Bronchial epithelial cell (primary cell): Measurements from ENCODE around the gene FURIN. TPM values are rescaled to one million over a fixed set of nuclear protein-coding genes. Genes with fewer than 3 reads are reported as not detected.

ENCODE experiments used
- DNase-seq: peaks from one replicate; pipeline ENCODE4 v3.0.0-alpha.2; 2010; ENCODE audit warnings: low read depth
- FAIRE-seq: peaks from 2 replicates; lab custom pipeline; 2011; peaks lifted over from hg19 to GRCh38; lab: Jason Lieb, UNC
- H3K27me3 ChIP-seq: 2 replicates; pipeline ENCODE4 v1.5.1; 2011; ENCODE audit warnings: low read length; ENCODE audit not compliant: control insufficient read depth, insufficient read depth
- H3K36me3 ChIP-seq: 2 replicates; pipeline ENCODE4 v1.5.1; 2011; ENCODE audit warnings: low read length; ENCODE audit not compliant: control insufficient read depth, insufficient read depth
- H3K4me3 ChIP-seq: 2 replicates; pipeline ENCODE4 v1.5.1; 2011; ENCODE audit warnings: mild to moderate bottlenecking, low read depth, low read length, control low read depth
- total RNA-seq: library from RNA; depleted of rRNA; stranded (reverse); fragments of >200 nt; gene quantifications from 2 replicates; pipeline ENCODE4 v1.2.1, GENCODE V29; 2014
- TF ChIP-seq, protein P1 (sequence below): IDR thresholded peaks from 2 replicates; pipeline ENCODE4 v1.5.1; 2011; ENCODE audit warnings: mild to moderate bottlenecking, moderate library complexity, low read length, control low read depth, inconsistent platforms; ENCODE audit not compliant: insufficient read depth, severe bottlenecking

FURIN gene
- total RNA-seq, 1 donor from 2014 or later, result 32.1 TPM

DNA sequence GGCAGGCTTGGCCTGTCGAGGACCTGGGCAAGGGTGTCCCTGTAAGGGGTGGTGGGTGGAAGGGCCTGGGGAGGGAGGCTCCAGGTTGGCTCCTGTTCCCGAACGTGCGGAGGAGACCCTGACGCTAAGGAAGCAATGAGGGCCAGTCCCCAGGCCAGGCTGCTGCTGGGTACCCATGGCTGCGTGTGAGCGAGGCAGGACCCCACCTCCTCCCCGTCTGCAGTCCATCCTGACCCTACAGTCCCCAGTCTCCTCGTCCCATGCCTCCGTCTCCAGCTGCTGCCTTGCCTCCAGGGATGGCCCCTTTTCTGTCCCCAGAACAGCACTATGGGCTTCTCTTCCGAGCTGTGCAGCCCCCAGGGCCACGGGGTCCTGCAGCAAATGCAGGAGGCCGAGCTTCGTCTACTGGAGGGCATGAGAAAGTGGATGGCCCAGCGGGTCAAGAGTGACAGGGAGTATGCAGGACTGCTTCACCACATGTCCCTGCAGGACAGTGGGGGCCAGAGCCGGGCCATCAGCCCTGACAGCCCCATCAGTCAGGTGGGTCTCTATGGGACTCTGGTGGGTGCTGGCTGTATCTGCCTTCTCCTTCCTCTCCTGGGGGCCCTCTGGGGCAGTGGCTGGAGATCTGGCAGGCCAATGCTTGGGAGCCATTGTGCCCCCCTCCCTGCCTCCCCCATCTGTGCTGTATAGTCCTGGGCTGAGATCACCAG lies 16.5 kb downstream of the FURIN start:
- H3K36me3 ChIP-seq, result peaks cover 14% of the 10 kb centered on the region
- H3K4me3 ChIP-seq, result peak overlapping the region; percentile 46
- FAIRE-seq, result no peak
- no peaks in the 10 kb centered on the region for H3K27me3 ChIP-seq
- TF ChIP-seq, protein P1, sequence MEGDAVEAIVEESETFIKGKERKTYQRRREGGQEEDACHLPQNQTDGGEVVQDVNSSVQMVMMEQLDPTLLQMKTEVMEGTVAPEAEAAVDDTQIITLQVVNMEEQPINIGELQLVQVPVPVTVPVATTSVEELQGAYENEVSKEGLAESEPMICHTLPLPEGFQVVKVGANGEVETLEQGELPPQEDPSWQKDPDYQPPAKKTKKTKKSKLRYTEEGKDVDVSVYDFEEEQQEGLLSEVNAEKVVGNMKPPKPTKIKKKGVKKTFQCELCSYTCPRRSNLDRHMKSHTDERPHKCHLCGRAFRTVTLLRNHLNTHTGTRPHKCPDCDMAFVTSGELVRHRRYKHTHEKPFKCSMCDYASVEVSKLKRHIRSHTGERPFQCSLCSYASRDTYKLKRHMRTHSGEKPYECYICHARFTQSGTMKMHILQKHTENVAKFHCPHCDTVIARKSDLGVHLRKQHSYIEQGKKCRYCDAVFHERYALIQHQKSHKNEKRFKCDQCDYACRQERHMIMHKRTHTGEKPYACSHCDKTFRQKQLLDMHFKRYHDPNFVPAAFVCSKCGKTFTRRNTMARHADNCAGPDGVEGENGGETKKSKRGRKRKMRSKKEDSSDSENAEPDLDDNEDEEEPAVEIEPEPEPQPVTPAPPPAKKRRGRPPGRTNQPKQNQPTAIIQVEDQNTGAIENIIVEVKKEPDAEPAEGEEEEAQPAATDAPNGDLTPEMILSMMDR, result no peak
- DNase-seq, result no peak

- H3K27me3 ChIP-seq, result no peaks in the 10 kb centered on the region
- TF ChIP-seq, protein P1, result peak; percentile 96
- no peak for FAIRE-seq
- peaks cover 11% of the 10 kb centered on the region for H3K36me3 ChIP-seq
- no peak overlapping the region for H3K4me3 ChIP-seq
- DNase-seq, result peak; percentile 33
These were observed 17.3 kb downstream of the FURIN start for GRCh38 chr15:90885432-90886290.

DNA sequence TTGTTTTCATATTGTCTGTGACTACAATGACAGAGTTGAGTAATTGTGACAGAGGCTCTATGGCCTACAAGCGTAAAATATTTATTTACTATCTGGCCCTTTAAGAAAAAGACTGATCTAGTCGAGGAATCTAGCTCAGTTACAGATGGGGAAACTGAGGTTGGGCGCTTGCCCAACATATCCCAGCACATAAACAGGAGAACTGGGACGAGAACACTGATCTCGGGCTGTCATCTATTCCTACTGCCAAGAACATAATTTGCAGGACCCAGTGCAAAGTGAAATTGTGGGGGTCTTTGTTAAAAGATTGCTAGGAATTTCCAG lies 17.9 kb downstream of the FURIN start:
- DNase-seq (no peak), FAIRE-seq (no peak)
- TF ChIP-seq, protein P1, result no peak
- Histone ChIP-seq H3K4me3 (no peak overlapping the region), H3K27me3 (no peaks in the 10 kb centered on the region), H3K36me3 (peaks cover 5% of the 10 kb centered on the region)

DNA sequence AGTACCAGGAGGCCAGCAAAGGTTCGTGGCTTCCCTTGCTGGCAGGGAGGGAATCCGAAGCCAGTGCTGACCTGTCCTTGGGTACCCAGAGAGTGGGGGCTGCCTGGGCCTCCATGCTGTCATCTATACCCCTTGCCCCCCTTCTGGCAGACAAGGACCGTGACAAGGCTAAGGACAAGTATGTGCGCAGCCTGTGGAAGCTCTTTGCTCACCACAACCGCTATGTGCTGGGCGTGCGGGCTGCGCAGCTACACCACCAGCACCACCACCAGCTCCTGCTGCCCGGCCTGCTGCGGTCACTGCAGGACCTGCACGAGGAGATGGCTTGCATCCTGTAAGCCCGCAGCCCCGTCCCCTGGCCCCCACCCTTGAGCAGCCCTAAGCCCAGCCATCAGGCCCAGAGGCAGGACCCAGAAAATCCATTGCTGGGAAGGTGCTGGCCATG lies 18.7 kb downstream of the FURIN start:
- FAIRE-seq (no peak), DNase-seq (no peak)
- H3K4me3 ChIP-seq, result no peak overlapping the region
- no peaks in the 10 kb centered on the region for H3K27me3 ChIP-seq
- TF ChIP-seq, protein P1, result no peak
- no peaks in the 10 kb centered on the region for H3K36me3 ChIP-seq

- no peaks in the 10 kb centered on the region for H3K27me3 ChIP-seq
- DNase-seq, result no peak
- H3K4me3 ChIP-seq, result no peak overlapping the region
- TF ChIP-seq, protein P1, result no peak
- FAIRE-seq, result no peak
- peaks cover 8% of the 10 kb centered on the region for H3K36me3 ChIP-seq
These were observed 20.9 kb downstream of the FURIN start for GRCh38 chr15:90889313-90889730.
